ENCODE results near the gene FGF22. TPM values are rescaled to one million over a fixed set of nuclear protein-coding genes. Genes with fewer than 3 reads are reported as not detected.

Gene FGF22
- total RNA-seq, 2 donors from 2014 or later: 0.27 to 0.56 TPM

DNA sequence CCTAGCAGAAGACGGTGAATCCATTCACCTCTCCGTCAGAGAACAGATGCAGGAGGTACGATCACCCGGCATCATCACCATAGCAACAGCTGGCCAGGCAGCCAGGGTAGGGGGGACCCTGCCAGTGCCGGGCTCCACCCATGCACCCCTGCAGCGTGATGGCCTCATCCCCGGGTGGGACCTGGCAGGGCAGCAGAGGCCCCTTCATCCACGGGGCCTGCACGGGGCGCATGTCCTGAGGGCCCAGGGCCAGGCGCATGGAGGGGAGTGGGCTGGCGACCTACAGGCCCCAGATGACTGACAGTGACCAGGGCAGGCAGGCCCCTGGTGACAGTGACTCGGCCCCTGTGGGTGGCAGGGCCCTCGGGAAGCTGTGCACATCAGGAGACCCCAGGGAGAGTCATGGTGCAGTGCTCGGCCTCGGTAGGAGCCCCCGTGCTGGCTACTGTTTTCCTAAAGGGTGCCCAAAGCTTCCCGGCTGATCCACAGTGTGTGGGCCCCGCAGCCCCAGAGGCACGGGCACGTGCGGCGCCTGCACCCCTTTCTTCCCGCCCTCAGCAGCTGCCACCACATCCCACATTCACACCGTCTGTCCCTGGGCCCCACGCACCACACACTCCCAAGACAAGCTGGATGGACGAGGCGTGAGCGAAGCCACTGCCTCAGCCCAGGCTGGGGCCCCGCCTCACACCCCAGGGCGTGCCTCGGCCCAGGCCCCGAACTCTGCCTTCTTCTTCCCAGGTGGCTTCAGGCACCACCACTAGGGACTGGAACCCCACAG is 18.6 kb downstream of the FGF22 start:
- TF ChIP-seq CTCF (IDR thresholded peaks at IDR 0.05): no peak
- Histone ChIP-seq H3K4me1 (ENCODE audit: control insufficient read depth in 1 of 2, low read depth in 2 of 2) (peaks cover 24 to 53% of the 10 kb centered on the region in 2 donors), H3K27me3 (replicated peaks; ENCODE audit: insufficient read depth) (no peaks in the 10 kb centered on the region), H3K4me3 (no peak overlapping the region), H3K36me3 (peaks cover 8% of the 10 kb centered on the region), H3K9me3 (no peaks in the 10 kb centered on the region), H3K27ac (no peak overlapping the region)
- DNase-seq (ENCODE audit: low spot score): no peak
- ATAC-seq (ENCODE audit: insufficient number of reproducible peaks, low FRiP score, low read depth): no peak

- no peaks in the 10 kb centered on the region for H3K9me3 ChIP-seq
- ATAC-seq (ENCODE audit: insufficient number of reproducible peaks, low FRiP score, low read depth) (no peak), DNase-seq (ENCODE audit: low spot score) (no peak)
- no peak for TF ChIP-seq CTCF (IDR thresholded peaks at IDR 0.05)
- peaks cover 28 to 62% of the 10 kb centered on the region in 2 donors for H3K4me1 ChIP-seq (ENCODE audit: control insufficient read depth in 1 of 2, low read depth in 2 of 2)
- no peak overlapping the region for H3K4me3 ChIP-seq
- H3K27me3 ChIP-seq (replicated peaks; ENCODE audit: insufficient read depth): no peaks in the 10 kb centered on the region
- no peak overlapping the region for H3K27ac ChIP-seq
- H3K36me3 ChIP-seq: peaks cover under 1% of the 10 kb centered on the region
Observed at GRCh38 chr19:658916-659839, 19.5 kb downstream of the FGF22 start.

- Histone ChIP-seq H3K27me3 (replicated peaks; ENCODE audit: insufficient read depth) (no peaks in the 10 kb centered on the region), H3K36me3 (no peaks in the 10 kb centered on the region), H3K9me3 (no peaks in the 10 kb centered on the region), H3K4me1 (ENCODE audit: control insufficient read depth in 1 of 2, low read depth in 2 of 2) (peaks cover 28 to 73% of the 10 kb centered on the region in 2 donors), H3K4me3 (peak overlapping the region; percentile 100), H3K27ac (peak overlapping the region in 1 of 2 donors; percentile 12)
- TF ChIP-seq CTCF (IDR thresholded peaks at IDR 0.05): no peak
- ATAC-seq (ENCODE audit: insufficient number of reproducible peaks, low FRiP score, low read depth) (no peak), DNase-seq (ENCODE audit: low spot score) (no peak)
Observed at GRCh38 chr19:660793-661426, 21.2 kb downstream of the FGF22 start.

DNA sequence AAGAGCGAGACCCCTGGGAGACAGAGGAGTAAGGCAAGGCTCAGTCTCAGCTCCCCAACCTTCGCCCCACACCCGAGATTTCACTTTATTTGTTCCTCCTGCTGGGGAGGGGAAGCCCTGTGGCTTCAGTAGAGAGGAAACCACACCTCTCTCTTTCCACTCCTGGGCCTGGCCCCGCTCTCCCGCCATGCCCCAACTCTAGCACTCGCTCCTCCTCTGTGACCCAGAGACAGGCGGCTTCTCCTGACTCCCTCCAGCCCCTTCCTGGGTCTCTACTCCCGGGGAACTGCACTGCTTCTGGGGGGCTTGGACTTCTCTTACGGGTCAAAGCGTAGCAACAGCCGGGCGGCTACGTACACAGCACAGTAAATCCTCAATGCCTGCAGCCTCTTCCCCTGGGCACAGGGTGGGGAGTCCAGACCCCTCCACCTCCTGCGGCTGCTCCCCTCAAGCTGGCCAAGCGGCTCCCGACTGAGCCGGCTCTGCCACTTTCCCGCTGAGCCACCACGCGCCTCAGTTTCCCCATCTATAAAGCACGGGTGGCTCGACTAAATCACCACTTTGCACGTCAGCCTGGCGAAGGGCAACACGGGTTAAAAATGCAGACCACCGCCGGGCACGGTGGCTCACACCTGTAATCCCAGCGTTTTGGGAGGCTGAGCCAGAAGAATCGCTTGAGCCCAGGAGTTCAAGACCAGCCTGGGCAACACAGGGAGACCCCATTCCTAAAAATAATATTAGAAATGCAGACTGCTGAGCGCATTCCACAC is 21.9 kb downstream of the FGF22 start:
- Histone ChIP-seq H3K4me3 (peak overlapping the region; percentile 100), H3K27ac (peak overlapping the region; percentile 43 to 69), H3K9me3 (no peaks in the 10 kb centered on the region), H3K36me3 (no peaks in the 10 kb centered on the region), H3K4me1 (ENCODE audit: control insufficient read depth in 1 of 2, low read depth in 2 of 2) (peaks cover 28 to 73% of the 10 kb centered on the region in 2 donors), H3K27me3 (replicated peaks; ENCODE audit: insufficient read depth) (no peaks in the 10 kb centered on the region)
- DNase-seq (ENCODE audit: low spot score): no peak
- no peak for TF ChIP-seq CTCF (IDR thresholded peaks at IDR 0.05)
- ATAC-seq (ENCODE audit: insufficient number of reproducible peaks, low FRiP score, low read depth): no peak
